Astrocyte of the hippocampus (primary cell): ENCODE results near the gene USP31.
A peak's percentile ranks its signal among the peaks of the same experiment; 100 is the strongest.

Experiments used
- DNase-seq: peaks from one replicate; pipeline ENCODE4 v3.0.0; 2011; ENCODE audit warnings: low read depth, low spot score

USP31 gene

DNA sequence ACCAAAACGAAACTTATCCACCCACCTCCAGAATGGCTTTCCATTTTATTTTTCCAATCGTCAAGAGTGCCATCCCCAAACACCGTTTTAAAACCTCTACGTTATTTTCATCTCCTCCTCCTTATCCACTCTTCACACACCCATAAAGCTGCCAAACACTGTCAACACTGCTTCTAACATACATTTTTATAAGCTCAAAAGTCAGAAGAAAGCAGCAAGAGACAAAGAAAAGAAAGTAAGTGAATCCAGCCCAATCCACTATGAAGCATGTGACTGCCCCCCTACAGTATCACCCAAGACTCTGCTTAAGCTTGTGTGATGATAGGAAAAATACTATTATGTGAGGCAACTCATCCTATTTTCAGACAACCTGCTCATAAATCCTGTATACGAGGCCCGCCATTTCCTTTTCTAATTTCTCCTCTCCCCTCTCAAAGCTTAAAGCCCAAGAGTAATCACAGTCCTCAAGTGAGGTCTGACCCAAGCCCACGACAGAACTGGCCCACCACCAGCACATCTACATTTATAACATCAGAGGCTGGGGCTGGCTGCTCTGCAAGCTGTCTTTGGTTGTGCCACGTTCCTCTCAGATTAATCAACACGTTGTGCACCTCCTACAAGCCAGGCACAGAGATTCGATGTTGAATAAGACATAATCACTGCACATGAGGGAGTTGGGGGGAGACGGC lies 16.3 kb downstream of the USP31 start:
- peak; percentile 46 for DNase-seq

- no peak for DNase-seq
Observed at GRCh38 chr16:23131931-23132621, 17.2 kb downstream of the USP31 start.

DNA sequence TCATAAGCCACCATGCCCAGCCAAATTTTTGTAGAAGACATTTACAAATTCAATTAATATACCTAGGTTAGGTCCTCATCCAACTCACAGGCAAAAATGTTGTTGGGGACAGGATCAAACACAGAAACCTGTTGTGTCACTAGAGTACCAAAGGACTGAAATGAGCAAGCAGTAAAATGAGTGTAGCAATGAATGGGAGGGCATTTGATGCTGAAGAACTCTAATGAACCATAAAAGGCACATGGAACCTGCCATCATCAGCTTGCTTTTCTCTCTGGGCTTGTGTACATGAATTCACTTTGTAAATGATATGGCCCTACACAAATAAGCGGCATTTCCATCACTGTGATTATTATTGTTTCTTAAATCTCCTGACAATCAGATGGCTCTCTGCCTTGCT lies 17.8 kb downstream of the USP31 start:
- DNase-seq, result no peak

DNA sequence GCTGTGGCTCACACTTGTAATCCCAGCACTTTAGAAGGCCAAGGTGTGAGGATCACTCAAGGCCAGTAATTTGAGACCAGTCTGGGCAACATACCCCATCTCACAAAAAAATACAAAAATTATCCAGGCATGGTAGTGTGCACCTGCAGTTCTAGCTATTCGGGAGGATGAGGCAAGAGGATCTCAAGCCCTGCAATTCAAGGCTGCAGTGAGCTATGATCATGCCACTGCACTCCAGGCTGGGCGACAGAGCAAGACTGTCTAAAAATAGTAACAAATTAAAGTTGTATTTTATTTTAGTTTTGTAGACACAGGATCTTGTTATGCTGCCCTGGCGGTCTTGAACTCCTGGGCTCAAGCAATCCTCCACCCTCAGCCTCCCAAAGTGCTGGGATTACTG lies 18.2 kb downstream of the USP31 start:
- DNase-seq, result no peak

GRCh38 chr16:23129686-23130085 lies 19.6 kb downstream of the USP31 start:
- DNase-seq, result no peak

DNA sequence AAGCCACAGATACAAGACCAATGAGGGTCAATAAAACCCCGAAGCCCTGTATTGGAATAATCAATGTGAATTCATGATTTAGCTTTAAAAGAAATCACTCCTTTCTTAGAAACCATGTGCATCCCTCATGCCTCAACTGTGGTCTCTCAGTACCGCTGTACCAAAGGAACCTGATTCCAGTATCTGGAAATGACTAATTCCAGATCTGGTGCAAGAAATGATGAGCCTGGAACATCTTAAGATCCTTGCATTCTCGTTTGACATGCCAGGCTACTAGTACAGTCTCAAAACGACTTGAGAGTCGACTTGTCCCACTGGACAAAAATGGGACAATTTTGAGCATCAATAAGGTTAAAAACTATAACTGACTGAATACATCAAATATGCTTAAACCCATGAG lies 21.2 kb downstream of the USP31 start:
- no peak for DNase-seq

GRCh38 chr16:23125277-23125676 lies 24.0 kb downstream of the USP31 start:
- DNase-seq, result no peak

GRCh38 chr16:23124315-23124714 lies 24.9 kb downstream of the USP31 start:
- DNase-seq, result peak; percentile 70

DNA sequence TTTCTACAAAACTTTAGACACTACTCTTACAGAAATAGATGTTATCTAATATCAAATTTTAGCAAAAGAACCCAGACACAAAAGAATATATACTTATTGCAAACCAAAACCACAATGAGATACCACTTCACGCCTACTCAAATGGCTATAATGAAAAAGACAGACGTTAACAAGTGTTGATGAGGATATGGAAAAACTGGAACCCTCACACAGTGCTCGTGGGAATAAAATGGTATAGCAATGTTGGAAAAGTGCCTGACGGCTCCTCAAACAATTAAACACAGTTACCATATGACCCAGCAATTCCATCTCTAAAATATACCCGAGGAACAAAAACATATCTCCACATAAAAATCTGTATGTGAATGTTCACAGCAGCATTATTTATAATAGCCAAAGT lies 27.1 kb downstream of the USP31 start:
- DNase-seq, result no peak

- no peak for DNase-seq
Observed at GRCh38 chr16:23121024-23121423, 28.2 kb downstream of the USP31 start.

- no peak for DNase-seq
Observed at GRCh38 chr16:23120562-23120961, 28.7 kb downstream of the USP31 start.

GRCh38 chr16:23119570-23119969 lies 29.7 kb downstream of the USP31 start:
- DNase-seq, result peak; percentile 31

GRCh38 chr16:23114131-23114904 lies 34.9 kb downstream of the USP31 start:
- DNase-seq, result no peak

DNA sequence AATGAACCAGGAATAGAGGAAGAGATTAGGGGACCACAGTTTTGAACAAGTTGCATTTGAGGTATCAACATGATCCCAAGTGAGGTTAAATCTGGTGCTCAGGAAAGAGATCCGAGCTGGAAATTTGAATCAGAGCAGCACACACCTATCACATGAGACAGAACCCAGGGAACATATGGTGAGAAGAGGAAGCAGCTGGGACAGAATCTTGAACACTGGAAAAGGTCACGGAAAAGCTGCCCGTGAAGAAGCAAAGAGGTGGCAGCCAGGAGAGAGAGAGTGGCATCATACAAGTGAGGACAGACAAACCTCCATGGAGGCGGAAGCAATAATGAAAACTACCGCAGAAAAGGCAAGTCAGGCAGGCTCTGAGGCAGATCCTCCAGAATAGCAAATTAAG lies 36.1 kb downstream of the USP31 start:
- DNase-seq, result no peak

- no peak for DNase-seq
Observed at GRCh38 chr16:23110257-23110899, 38.9 kb downstream of the USP31 start.

- peak; percentile 77 for DNase-seq
Observed at GRCh38 chr16:23107936-23108335, 41.3 kb downstream of the USP31 start.

DNA sequence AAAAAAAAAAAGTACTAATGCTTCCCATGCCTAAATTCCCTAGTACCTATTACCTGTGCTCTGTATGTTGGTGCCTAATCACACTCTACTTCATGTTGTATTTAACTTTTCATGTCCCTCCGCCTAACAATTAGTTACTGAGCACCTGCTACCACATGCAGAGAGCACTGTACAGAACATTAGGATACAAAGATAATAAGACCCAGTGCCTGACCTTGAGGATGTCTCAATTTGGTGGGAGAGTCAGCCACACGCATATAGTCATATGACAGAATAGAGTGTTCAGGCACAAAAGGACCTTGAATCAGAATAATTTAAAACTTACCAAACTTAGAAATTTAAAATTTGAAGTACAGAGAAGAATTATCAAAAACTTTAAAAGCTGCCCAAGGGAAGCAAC lies 42.1 kb downstream of the USP31 start:
- DNase-seq, result no peak

DNA sequence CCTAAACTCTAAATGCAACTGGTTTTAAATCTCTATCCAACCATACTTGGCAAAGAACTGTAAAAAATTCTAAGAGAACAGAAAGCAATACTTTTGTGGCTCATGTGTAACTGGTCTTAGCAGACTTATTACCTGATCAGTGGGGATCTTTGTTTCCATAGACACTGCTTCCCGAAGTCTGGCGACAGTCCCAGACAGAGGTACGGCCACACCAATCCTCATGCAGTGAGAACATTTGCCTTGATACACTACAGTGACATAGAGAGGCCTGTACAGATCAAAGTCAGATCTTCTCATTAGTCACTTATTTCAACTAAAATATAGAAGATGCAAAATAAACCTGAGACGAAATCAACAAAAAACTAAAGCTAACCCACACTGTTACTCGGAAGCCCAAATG lies 43.9 kb downstream of the USP31 start:
- no peak for DNase-seq

GRCh38 chr16:23104032-23104955 lies 45.0 kb downstream of the USP31 start:
- no peak for DNase-seq

DNA sequence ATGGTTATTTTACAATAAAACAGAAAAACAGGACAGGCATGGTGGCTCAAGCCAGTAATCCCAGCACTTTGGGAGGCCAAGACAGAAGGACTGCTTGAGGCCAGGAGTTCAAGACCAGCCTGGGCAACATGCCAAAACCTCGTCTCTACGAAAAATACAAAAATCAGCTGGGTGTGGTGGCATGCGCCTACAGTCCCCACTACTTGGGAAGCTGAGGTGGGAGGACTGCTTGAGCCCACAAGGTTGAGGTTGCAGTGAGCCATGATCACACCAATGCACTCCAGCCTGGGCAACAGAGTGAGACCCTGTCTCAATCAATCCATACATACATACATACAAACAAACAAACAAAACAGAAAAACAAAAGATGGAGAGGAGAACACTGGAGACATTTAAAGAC lies 45.6 kb downstream of the USP31 start:
- no peak for DNase-seq

DNA sequence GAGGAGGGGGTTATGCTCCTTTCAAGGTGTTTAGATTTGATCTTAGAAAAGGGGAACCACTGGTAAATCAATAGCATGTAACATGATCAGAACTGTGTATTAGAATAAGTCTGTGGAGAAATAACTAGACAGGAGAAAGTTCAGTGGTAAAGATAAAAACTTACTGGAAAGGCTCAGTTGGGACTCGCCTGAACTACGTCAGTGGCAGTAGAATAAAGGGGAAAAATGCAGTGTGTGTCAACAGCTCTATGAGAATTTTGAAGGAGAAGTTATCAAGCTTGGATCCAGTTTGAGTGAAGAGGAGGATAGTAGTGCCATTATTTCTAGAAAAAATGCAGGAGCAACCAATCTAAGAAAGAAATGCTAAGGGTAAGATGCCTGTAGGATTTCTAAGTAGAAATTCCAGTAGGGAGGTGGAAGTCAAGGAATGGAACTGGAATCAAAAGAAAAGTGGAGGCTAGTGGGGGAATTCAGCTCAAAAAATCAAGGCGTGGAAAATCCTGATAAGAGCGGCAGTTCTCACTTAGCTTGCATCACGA lies 48.2 kb downstream of the USP31 start:
- DNase-seq, result no peak
